ENCODE results near the gene RPS6KA2.

The RPS6KA2 gene

GRCh38 chr6:166633732-166634535 is 6.9 kb upstream of the RPS6KA2 start:
- no peak for DNase-seq

DNA sequence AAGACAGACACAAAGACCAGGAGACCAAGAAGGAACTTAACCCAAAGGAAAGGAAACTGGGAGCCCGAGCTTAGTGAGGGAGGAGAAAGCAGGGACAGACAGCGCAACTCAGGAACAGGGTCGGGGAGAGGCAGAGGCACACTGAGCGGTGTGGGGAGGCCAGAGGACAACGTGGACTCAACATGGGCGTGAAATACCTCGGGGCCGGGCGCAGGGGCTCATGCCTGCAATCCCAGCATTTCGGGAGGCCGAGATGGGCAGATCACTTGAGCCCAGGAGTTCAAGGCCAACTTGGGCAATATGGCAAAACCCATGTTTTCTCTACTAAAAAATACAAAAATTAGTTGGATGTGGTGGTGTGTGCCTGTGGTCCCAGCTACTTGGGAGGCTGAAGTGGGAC is 5.7 kb upstream of the RPS6KA2 start:
- no peak for DNase-seq

DNA sequence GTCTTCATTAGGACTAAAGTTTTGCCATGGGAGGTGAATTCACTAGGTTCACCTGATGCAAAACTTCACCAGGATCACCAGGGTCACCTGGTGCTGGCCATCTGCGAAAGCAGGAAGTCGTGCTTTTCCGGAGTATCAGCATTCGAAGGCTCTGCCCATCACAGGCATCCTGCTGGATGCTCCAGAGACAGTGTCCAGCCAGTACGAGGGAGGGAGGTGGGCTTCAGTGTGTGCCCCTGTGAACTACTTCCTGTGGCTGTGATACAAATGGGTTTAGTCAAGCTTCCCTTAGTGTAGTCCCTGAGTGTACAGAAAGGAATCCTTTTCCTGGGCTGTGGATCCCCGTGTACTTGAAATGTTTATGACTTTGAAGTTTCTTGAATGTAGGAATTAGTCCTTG is 3.4 kb upstream of the RPS6KA2 start:
- no peak for DNase-seq

- DNase-seq = no peak
Observed at GRCh38 chr6:166629628-166630027, 2.6 kb upstream of the RPS6KA2 start.

GRCh38 chr6:166627875-166628801 is 1.1 kb upstream of the RPS6KA2 start:
- DNase-seq = peak; percentile 42

GRCh38 chr6:166626177-166627032 is 646 bp downstream of the RPS6KA2 start:
- no peak for DNase-seq

GRCh38 chr6:166625356-166625755 is 1.7 kb downstream of the RPS6KA2 start:
- no peak for DNase-seq

DNA sequence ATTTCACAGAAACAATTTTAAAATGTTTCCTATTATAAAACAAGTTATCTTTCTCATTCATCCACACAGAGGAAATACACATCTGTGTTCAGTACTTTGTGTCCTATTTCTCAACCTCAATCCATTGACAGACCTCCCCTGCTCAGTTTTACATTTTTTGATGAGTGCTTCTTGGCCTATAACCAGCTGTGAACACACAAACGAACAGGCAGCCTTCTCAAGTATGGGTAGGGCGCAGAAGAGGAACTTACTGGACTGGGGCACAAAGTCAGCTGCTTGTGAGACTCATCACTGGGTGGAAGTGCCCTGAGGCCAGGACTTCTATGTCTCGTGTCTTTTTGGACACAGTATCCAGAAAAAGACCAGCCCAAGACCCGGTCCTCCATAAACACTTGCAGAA is 2.8 kb downstream of the RPS6KA2 start:
- peak; percentile 6 for DNase-seq

DNA sequence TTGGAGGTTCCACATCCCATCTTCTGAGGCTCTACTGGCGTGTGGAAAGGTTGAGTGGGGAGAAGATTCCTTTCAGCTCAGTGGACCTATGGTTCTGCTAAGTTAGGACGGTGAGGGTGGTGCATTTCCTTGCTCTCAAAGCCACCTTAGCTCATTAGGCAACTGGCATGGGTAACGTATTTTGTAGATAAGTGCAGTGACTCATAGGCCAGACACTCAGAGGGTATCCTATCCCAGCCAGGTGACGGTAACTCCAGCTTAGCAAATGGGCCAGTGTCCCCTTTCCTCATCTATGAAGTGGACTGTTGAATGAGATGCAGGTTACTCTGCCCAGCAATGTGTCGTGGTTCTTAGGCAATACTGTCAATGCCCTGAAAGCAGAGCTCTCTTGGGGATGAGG is 3.7 kb downstream of the RPS6KA2 start:
- no peak for DNase-seq

DNA sequence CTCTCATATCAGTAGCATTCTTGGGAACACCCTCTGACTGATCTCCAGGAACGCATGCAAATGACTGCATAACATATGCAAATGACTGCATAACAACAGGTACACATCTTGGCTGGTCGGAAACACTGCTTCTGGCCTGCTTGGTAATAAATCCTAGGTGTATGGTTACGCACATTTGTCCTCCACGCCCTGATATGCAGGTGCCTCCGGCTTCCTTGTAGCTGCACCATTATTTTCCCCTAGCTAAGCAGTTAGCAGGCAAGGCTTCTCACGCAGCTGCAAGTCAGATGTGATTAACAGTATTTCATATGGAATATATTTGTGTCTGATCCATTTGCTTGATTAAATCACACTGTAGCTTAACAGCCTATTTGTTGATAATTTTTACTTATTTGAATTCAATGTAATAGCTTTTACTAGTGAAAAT is 5.9 kb downstream of the RPS6KA2 start:
- no peak for DNase-seq

- DNase-seq = no peak
Observed at GRCh38 chr6:166620478-166621113, 6.5 kb downstream of the RPS6KA2 start.

- no peak for DNase-seq
Observed at GRCh38 chr6:166619912-166620311, 7.1 kb downstream of the RPS6KA2 start.

- DNase-seq = no peak
Observed at GRCh38 chr6:166618866-166619761, 7.9 kb downstream of the RPS6KA2 start.

DNA sequence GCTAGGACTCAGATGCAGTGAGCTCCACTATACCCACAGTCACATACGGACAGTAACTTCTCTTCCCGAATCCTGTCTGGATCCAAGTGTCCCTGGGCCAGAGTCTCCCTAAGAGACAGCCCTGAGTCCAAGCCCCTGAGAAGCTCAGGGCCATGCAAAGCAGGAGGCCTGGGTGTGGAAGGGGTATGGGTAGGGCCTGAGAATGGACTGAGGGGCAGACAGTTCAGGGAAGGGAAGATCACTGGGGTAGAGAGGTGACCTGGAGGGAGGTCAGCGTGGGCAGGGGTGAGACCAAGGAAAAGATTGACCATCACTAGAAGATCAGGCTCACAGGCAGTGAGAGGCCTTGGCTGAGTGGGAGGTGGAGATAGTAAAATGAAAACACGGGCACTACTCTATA is 8.8 kb downstream of the RPS6KA2 start:
- no peak for DNase-seq

GRCh38 chr6:166617359-166617758 is 9.7 kb downstream of the RPS6KA2 start:
- DNase-seq = no peak

GRCh38 chr6:166616261-166617238 is 10.5 kb downstream of the RPS6KA2 start:
- DNase-seq = no peak

DNA sequence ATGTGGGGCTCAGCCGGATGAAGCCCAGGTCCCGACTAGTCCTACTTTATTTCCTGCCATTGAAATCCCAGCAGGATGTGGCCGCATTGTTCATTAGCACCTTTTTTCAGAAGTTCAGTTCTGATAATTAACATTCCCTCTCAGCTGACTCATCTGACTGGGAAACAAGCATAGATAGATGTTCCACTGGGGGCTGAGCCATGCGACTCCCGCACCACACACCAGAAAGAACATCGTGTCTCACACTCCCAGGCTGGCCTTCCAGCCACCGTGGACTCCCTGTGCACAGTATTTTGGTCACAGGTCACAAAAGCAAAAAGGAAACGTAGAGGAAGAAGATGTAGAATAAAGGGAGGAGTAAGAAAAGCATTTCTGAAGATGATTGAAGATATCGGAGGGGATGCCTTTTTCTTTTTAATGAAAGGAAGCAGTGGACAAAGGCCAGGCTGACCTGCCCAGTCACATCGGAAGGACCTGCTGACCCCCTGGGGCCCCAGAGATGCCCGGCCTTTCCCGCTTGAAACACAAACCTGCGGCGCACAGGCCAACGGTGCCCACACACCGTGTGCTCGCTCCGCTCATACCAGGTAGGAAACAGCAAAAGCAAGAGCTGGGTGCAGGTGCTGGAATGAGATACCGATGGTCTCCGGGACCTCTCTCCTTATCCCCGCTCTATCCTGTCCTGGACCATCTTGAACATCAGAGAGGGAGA is 11.8 kb downstream of the RPS6KA2 start:
- no peak for DNase-seq

DNA sequence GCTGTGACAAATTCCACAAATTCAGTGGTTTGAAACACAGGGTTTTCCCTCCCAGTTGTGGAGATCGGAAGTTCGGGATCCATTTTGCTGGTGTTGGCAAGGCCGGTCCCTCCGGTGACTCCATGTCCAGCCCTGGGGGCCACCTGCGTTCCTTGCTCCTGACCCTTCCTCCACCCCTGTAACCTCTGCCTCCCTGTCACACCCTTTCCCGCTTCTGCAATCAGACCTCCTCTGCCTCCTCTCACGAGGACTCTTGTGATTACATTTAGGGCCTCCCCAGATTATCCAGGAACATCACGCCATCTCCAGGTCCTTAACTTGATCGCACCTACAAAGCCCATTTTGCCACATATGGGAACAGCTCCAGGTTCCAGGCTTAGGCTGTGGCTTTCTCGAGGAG is 12.5 kb downstream of the RPS6KA2 start:
- DNase-seq = no peak

GRCh38 chr6:166614171-166614583 is 12.9 kb downstream of the RPS6KA2 start:
- no peak for DNase-seq

Measured in GDM1 (cell line).